ENCODE results near the gene TBC1D5. TPM values are rescaled to one million over a fixed set of nuclear protein-coding genes. Genes with fewer than 3 reads are reported as not detected.

TBC1D5 gene
- total RNA-seq, 1 experiment from 2014 or later, result 26.1 TPM

DNA sequence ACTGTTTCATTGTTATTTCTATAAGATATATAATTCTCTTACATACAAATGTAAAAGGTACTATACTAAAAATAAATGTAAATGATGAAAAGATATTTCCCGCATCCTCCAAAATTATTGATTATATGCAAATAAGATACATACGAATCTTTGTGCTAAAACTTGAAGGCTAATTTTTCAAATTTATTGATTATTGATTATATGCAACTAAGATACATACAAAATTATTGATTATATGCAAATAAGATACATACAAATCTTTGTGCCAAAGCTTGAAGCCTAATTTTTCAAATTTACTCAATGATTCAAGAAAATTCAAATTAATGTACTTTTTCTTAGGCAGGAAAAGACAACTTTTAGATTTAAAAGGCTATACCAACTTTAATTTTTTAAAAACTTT is 319.8 kb downstream of the TBC1D5 start (continued):
- TF ChIP-seq, protein P1, sequence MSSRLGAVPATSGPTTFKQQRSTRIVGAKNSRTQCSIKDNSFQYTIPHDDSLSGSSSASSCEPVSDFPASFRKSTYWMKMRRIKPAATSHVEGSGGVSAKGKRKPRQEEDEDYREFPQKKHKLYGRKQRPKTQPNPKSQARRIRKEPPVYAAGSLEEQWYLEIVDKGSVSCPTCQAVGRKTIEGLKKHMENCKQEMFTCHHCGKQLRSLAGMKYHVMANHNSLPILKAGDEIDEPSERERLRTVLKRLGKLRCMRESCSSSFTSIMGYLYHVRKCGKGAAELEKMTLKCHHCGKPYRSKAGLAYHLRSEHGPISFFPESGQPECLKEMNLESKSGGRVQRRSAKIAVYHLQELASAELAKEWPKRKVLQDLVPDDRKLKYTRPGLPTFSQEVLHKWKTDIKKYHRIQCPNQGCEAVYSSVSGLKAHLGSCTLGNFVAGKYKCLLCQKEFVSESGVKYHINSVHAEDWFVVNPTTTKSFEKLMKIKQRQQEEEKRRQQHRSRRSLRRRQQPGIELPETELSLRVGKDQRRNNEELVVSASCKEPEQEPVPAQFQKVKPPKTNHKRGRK (CRISPR knock-in tag; IDR thresholded peaks at IDR 0.05; ENCODE audit: borderline replicate concordance), result no peak
- TF ChIP-seq JAZF1 (CRISPR knock-in tag; IDR thresholded peaks at IDR 0.05), result no peak
- TF ChIP-seq, protein P2, sequence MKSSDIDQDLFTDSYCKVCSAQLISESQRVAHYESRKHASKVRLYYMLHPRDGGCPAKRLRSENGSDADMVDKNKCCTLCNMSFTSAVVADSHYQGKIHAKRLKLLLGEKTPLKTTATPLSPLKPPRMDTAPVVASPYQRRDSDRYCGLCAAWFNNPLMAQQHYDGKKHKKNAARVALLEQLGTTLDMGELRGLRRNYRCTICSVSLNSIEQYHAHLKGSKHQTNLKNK (CRISPR knock-in tag; IDR thresholded peaks at IDR 0.05), result no peak
- no peak for TF ChIP-seq ZNF317 (CRISPR knock-in tag; IDR thresholded peaks at IDR 0.05; ENCODE audit: borderline replicate concordance, low read depth)
- no peak for TF ChIP-seq ZBTB21 (CRISPR knock-in tag; IDR thresholded peaks at IDR 0.05; ENCODE audit: borderline replicate concordance)
- TF ChIP-seq HMGA2 (CRISPR knock-in tag; IDR thresholded peaks at IDR 0.05), result no peak

DNA sequence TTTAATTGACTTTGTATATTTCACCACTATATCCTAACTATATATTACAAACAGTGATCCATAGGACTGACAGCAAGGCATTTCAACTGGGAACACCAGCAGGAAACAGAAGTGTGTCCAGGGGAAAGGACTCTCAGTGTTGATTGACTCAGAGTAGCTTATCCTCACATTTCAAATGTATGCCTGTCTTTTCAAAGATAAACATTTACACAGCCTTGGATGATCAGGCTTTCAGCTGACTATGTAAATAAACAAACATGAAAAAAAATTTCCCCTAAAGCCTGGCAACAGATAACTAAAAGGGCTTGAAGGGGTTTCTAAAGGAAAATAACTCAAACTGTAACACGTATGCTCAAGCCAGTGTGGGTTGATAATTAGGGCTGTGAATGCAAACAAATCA is 321.8 kb downstream of the TBC1D5 start:
- CTCF ChIA-PET, result no interaction called here

More for the DNA sequence above, 321.8 kb downstream of the TBC1D5 start:
- POLR2A ChIA-PET, result no interaction called here
- Mint-ChIP-seq H3K27ac (no peak overlapping the region), H3K27me3 (ENCODE audit: low read depth) (no peaks in the 10 kb centered on the region), H3K9me3 (no peaks in the 10 kb centered on the region; the same call in 1 of the 2 replicates), H3K4me1 (peaks cover 4% of the 10 kb centered on the region), H3K4me3 (no peak overlapping the region), H3K36me3 (no peaks in the 10 kb centered on the region)
- TF ChIP-seq, protein P3, sequence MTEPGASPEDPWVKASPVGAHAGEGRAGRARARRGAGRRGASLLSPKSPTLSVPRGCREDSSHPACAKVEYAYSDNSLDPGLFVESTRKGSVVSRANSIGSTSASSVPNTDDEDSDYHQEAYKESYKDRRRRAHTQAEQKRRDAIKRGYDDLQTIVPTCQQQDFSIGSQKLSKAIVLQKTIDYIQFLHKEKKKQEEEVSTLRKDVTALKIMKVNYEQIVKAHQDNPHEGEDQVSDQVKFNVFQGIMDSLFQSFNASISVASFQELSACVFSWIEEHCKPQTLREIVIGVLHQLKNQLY (CRISPR knock-in tag; IDR thresholded peaks at IDR 0.05), result no peak
- TF ChIP-seq, protein P4, sequence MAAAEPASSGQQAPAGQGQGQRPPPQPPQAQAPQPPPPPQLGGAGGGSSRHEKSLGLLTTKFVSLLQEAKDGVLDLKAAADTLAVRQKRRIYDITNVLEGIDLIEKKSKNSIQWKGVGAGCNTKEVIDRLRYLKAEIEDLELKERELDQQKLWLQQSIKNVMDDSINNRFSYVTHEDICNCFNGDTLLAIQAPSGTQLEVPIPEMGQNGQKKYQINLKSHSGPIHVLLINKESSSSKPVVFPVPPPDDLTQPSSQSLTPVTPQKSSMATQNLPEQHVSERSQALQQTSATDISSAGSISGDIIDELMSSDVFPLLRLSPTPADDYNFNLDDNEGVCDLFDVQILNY (CRISPR knock-in tag; IDR thresholded peaks at IDR 0.05), result no peak
- TF ChIP-seq ZNF416 (CRISPR knock-in tag; IDR thresholded peaks at IDR 0.05) (no peak), ZNF317 (CRISPR knock-in tag; IDR thresholded peaks at IDR 0.05; ENCODE audit: borderline replicate concordance, low read depth) (no peak), CREB1 (CRISPR knock-in tag; IDR thresholded peaks at IDR 0.05) (no peak), OVOL2 (CRISPR knock-in tag; IDR thresholded peaks at IDR 0.05; ENCODE audit: borderline replicate concordance) (no peak), TEAD1 (CRISPR knock-in tag; IDR thresholded peaks at IDR 0.05) (no peak), FOXP1 (CRISPR knock-in tag; IDR thresholded peaks at IDR 0.05; ENCODE audit: borderline replicate concordance) (no peak)
- TF ChIP-seq, protein P5, sequence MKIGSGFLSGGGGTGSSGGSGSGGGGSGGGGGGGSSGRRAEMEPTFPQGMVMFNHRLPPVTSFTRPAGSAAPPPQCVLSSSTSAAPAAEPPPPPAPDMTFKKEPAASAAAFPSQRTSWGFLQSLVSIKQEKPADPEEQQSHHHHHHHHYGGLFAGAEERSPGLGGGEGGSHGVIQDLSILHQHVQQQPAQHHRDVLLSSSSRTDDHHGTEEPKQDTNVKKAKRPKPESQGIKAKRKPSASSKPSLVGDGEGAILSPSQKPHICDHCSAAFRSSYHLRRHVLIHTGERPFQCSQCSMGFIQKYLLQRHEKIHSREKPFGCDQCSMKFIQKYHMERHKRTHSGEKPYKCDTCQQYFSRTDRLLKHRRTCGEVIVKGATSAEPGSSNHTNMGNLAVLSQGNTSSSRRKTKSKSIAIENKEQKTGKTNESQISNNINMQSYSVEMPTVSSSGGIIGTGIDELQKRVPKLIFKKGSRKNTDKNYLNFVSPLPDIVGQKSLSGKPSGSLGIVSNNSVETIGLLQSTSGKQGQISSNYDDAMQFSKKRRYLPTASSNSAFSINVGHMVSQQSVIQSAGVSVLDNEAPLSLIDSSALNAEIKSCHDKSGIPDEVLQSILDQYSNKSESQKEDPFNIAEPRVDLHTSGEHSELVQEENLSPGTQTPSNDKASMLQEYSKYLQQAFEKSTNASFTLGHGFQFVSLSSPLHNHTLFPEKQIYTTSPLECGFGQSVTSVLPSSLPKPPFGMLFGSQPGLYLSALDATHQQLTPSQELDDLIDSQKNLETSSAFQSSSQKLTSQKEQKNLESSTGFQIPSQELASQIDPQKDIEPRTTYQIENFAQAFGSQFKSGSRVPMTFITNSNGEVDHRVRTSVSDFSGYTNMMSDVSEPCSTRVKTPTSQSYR (CRISPR knock-in tag; IDR thresholded peaks at IDR 0.05), result no peak
- TF ChIP-seq, protein P6, sequence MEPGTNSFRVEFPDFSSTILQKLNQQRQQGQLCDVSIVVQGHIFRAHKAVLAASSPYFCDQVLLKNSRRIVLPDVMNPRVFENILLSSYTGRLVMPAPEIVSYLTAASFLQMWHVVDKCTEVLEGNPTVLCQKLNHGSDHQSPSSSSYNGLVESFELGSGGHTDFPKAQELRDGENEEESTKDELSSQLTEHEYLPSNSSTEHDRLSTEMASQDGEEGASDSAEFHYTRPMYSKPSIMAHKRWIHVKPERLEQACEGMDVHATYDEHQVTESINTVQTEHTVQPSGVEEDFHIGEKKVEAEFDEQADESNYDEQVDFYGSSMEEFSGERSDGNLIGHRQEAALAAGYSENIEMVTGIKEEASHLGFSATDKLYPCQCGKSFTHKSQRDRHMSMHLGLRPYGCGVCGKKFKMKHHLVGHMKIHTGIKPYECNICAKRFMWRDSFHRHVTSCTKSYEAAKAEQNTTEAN (CRISPR knock-in tag; IDR thresholded peaks at IDR 0.05), result no peak
- TF ChIP-seq, protein P7, sequence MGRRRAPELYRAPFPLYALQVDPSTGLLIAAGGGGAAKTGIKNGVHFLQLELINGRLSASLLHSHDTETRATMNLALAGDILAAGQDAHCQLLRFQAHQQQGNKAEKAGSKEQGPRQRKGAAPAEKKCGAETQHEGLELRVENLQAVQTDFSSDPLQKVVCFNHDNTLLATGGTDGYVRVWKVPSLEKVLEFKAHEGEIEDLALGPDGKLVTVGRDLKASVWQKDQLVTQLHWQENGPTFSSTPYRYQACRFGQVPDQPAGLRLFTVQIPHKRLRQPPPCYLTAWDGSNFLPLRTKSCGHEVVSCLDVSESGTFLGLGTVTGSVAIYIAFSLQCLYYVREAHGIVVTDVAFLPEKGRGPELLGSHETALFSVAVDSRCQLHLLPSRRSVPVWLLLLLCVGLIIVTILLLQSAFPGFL (CRISPR knock-in tag; IDR thresholded peaks at IDR 0.05; ENCODE audit: borderline replicate concordance), result no peak
- no peak for DNase-seq (ENCODE audit: low spot score)
- no peak for ATAC-seq

Data from WTC11 (cell line).